IMR-90 (cell line): ENCODE measurements around the gene CXCL16. TPM values are rescaled to one million over a fixed set of nuclear protein-coding genes. Genes with fewer than 3 reads are reported as not detected.

Source experiments
- ATAC-seq: fragments of 200-7000 bp; cut with Tn5 transposase; 2 replicates; pipeline ENCODE4 v1.9.1; 2020; ENCODE audit warnings: low read depth, mild to moderate bottlenecking, moderate library complexity
- BruUV-seq: library from RNA; stranded (reverse); fragments of 400-500 nt; replicated peaks from 2 replicates; lab custom pipeline; 2021; lab: Mats Ljungman, UMichigan
- CTCF ChIA-PET: fragments of 300-600 bp; formaldehyde crosslinking; extraction: SDS; loops from one replicate; lab custom pipeline; 2021; ENCODE audit warnings: antibody characterized with exemption; lab: Yijun Ruan, JAX
- POLR2A ChIA-PET: fragments of 300-600 bp; sonication (Branson Sonifier 250); formaldehyde crosslinking; loops from one replicate; lab custom pipeline; 2022; ENCODE audit warnings: antibody characterized with exemption; ENCODE audit not compliant: unreplicated experiment; lab: Charles Lee
- DNase-seq: peaks from one replicate; pipeline ENCODE4 v3.0.0; 2013
- H2AFZ ChIP-seq: replicated peaks from 2 replicates; pipeline ENCODE3; 2013; ENCODE audit warnings: low read length, mild to moderate bottlenecking; ENCODE audit not compliant: poor library complexity
- H2AK5ac ChIP-seq: 2 replicates; pipeline ENCODE4 v1.6.1; 2013; ENCODE audit warnings: low read depth, low read length, inconsistent platforms
- H2AK9ac ChIP-seq: replicated peaks from 2 replicates; pipeline ENCODE3; 2013; ENCODE audit warnings: mild to moderate bottlenecking, low read depth, low read length, moderate library complexity; ENCODE audit not compliant: poor library complexity
- H2BK120ac ChIP-seq: 2 replicates; pipeline ENCODE4 v1.6.1; 2013; ENCODE audit warnings: low read depth, low read length, inconsistent platforms
- H2BK15ac ChIP-seq: 3 replicates; pipeline ENCODE4 v1.6.1; 2013; ENCODE audit warnings: low read depth, low read length, inconsistent platforms
- H2BK20ac ChIP-seq: 2 replicates; pipeline ENCODE4 v1.6.1; 2013; ENCODE audit warnings: low read depth, mild to moderate bottlenecking, inconsistent platforms, low read length, moderate library complexity
- H2BK5ac ChIP-seq: 2 replicates; pipeline ENCODE4 v1.6.1; 2013; ENCODE audit warnings: mild to moderate bottlenecking, low read depth, low read length, inconsistent platforms; ENCODE audit not compliant: poor library complexity, severe bottlenecking
- H3K14ac ChIP-seq: replicated peaks from 2 replicates; pipeline ENCODE4 v1.6.1; 2013; ENCODE audit warnings: low read depth, low read length, inconsistent platforms
- H3K18ac ChIP-seq: 2 replicates; pipeline ENCODE4 v1.6.1; 2013; ENCODE audit warnings: low read depth, low read length, control low read depth
- H3K23ac ChIP-seq: 2 replicates; pipeline ENCODE4 v1.6.1; 2013; ENCODE audit warnings: low read depth, low read length, inconsistent platforms
- H3K27ac ChIP-seq: 2 replicates; pipeline ENCODE4 v1.5.1; 2013; ENCODE audit warnings: mild to moderate bottlenecking, control low read depth, low read length; ENCODE audit not compliant: insufficient read depth
- H3K27me3 ChIP-seq: 2 replicates; pipeline ENCODE4 v1.6.1; 2013; ENCODE audit warnings: low read length; ENCODE audit not compliant: control insufficient read depth, insufficient read depth
- H3K36me3 ChIP-seq: 2 replicates; pipeline ENCODE4 v1.6.1; 2013; ENCODE audit warnings: low read length, mixed read lengths; ENCODE audit not compliant: control insufficient read depth, insufficient read depth
- H3K4ac ChIP-seq: 2 replicates; pipeline ENCODE4 v1.6.1; 2013; ENCODE audit warnings: low read depth, low read length, inconsistent platforms
- H3K4me1 ChIP-seq: 2 replicates; pipeline ENCODE4 v1.6.1; 2013; ENCODE audit warnings: low read length, mixed read lengths; ENCODE audit not compliant: control insufficient read depth, insufficient read depth
- H3K4me2 ChIP-seq: 2 replicates; pipeline ENCODE4 v1.6.1; 2013; ENCODE audit warnings: low read depth, mild to moderate bottlenecking, control low read depth, low read length, moderate library complexity
- H3K4me3 ChIP-seq: 2 replicates; pipeline ENCODE4 v1.5.1; 2013; ENCODE audit warnings: low read depth, mild to moderate bottlenecking, control low read depth, low read length, moderate library complexity; ENCODE audit not compliant: insufficient read depth
- H3K56ac ChIP-seq: 2 replicates; pipeline ENCODE4 v1.6.1; 2013; ENCODE audit warnings: low read length, inconsistent platforms; ENCODE audit not compliant: insufficient read depth; ENCODE audit errors: extremely low read depth
- H3K79me1 ChIP-seq, 2 experiments: 2 replicates each; pipeline ENCODE4 v1.6.1; 2013; ENCODE audit warnings: low read length in 2 of 2, inconsistent platforms in 1 of 2, low read depth in 1 of 2
- H3K9ac ChIP-seq: 2 replicates; pipeline ENCODE4 v1.6.1; 2013; ENCODE audit warnings: low read depth, low read length, control low read depth
- H3K9me1 ChIP-seq: 2 replicates; pipeline ENCODE4 v1.6.1; 2013; ENCODE audit warnings: low read length, inconsistent platforms; ENCODE audit not compliant: insufficient read depth
- H3K9me3 ChIP-seq: 2 replicates; pipeline ENCODE4 v1.6.1; 2013; ENCODE audit warnings: low read length; ENCODE audit not compliant: control insufficient read depth, insufficient read depth
- H4K20me1 ChIP-seq: 2 replicates; pipeline ENCODE4 v1.6.1; 2013; ENCODE audit warnings: low read length, inconsistent platforms; ENCODE audit not compliant: insufficient read depth
- H4K5ac ChIP-seq: 2 replicates; pipeline ENCODE4 v1.6.1; 2013; ENCODE audit warnings: mild to moderate bottlenecking, low read depth, low read length, control low read depth
- H4K8ac ChIP-seq, 2 experiments: 2 replicates each; pipeline ENCODE4 v1.6.1; 2013; ENCODE audit warnings: low read depth in 2 of 2, low read length in 2 of 2, control low read depth in 1 of 2, inconsistent platforms in 1 of 2
- H4K91ac ChIP-seq: 2 replicates; pipeline ENCODE4 v1.6.1; 2013; ENCODE audit warnings: low read depth, low read length, inconsistent platforms; ENCODE audit not compliant: insufficient read depth
- BHLHE40 ChIP-seq: fragments of 150-350 bp; IDR thresholded peaks from 2 replicates; pipeline ENCODE4 v1.6.1; 2016; ENCODE audit warnings: mild to moderate bottlenecking, low read depth, low read length
- CEBPB ChIP-seq: IDR thresholded peaks from 2 replicates; pipeline ENCODE4 v1.6.1; 2012; ENCODE audit warnings: low read depth, low read length, improper control_type of control experiment
- CHD1 ChIP-seq: IDR thresholded peaks from 2 replicates; pipeline ENCODE4 v1.6.1; 2012; ENCODE audit warnings: low read depth, low read length, improper control_type of control experiment
- FOS ChIP-seq: fragments of 150-350 bp; IDR thresholded peaks from 2 replicates; pipeline ENCODE4 v1.6.1; 2016; ENCODE audit warnings: low read depth, low read length
- MAFK ChIP-seq: IDR thresholded peaks from 2 replicates; pipeline ENCODE4 v1.6.1; 2012; ENCODE audit warnings: low read depth, low read length, improper control_type of control experiment
- NFE2L2 ChIP-seq: fragments of 150-350 bp; IDR thresholded peaks from 2 replicates; pipeline ENCODE4 v1.6.1; 2016; ENCODE audit warnings: low read depth, mild to moderate bottlenecking, low read length
- RFX5 ChIP-seq: IDR thresholded peaks from 2 replicates; pipeline ENCODE4 v1.8.0; 2012; ENCODE audit warnings: low read depth, mild to moderate bottlenecking, low read length, moderate library complexity
- WGBS, 2 experiments: methylation state at CpG; one replicate each; pipeline versions ENCODE4 v1.1.5 to v1.1.7; 2013; ENCODE audit warnings: missing lambda C conversion rate in 2 of 2; ENCODE audit not compliant: insufficient read length in 1 of 2; ENCODE audit errors: extremely low coverage in 2 of 2; 5-methylcytosine and 5-hydroxymethylcytosine counted together
- dilution Hi-C: fragments of 300-500 bp; cut with HindIII; formaldehyde crosslinking; loops from one replicate; pipeline ENCODE4 v1.14.3; 2018; ENCODE audit warnings: low sequenced_read_pairs; ENCODE audit not compliant: unreplicated experiment
- in situ Hi-C: fragments of 300-500 bp; cut with MboI; formaldehyde crosslinking; loops from 3 replicates; pipeline ENCODE4 v1.14.3; 2019; ENCODE audit warnings: low sequenced_read_pairs, inconsistent platforms, mixed read lengths
- intact Hi-C: fragments of 100-400 bp; cut with micrococcal nuclease; formaldehyde crosslinking; loops from 2 replicates; pipeline ENCODE4 v1.10.0; 2022
- polyA plus RNA-seq, 3 experiments: library from polyadenylated mRNA; depleted of rRNA; stranded (reverse); fragments of >200 nt; gene quantifications; 2 replicates each; pipeline ENCODE4 v1.2.3, GENCODE V29; 2012; ENCODE audit warnings: low replicate concordance in 1 of 3
- total RNA-seq: library from RNA; depleted of rRNA; stranded (reverse); fragments of >200 nt; gene quantifications from 2 replicates; pipeline ENCODE4 v1.2.3, GENCODE V29; 2012
- TF ChIP-seq, protein P1 (sequence below): conservative IDR thresholded peaks from 2 replicates; pipeline ENCODE4 v1.5.1; 2012; ENCODE audit warnings: mild to moderate bottlenecking, low read depth, low read length, improper control_type of control experiment

CXCL16 gene
- total and polyA plus RNA-seq, 2 of the 4 experiments (the other 2 are of a cell fraction): 0.36 to 1.6 TPM

DNA sequence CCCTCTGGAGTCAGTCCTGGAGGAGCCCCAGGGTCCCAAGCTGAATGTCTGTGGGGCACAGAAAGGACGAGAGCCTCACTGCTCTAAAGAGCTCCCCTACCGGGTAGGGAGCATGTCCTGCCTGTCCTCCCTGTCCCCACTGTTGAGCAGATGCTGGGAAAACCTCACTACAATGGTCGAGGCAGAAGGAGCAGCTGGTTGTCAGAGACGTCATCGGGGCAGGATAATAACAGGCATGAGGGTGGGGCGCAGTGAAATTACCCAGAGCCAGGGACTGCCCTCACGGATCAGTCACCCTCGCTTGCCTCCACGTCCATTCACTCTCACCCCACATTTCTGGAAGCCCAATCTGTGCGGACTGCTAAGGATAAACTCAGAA lies 32.5 kb upstream of the CXCL16 start:
- CTCF ChIA-PET: no interaction called here
- DNase-seq (no peak), ATAC-seq (no peak)
- no peak overlapping the region for H3K27ac ChIP-seq
- H2AFZ ChIP-seq: peak overlapping the region; percentile 43
- no peak overlapping the region for H3K9ac ChIP-seq
- in situ Hi-C loops: no loop called here
- no peak overlapping the region for H3K4ac ChIP-seq
- no CpG with 5 or more reads among the region's 10 CpGs for WGBS, 2 experiments
- no peak overlapping the region for H3K18ac ChIP-seq
- H3K36me3 ChIP-seq: no peaks in the 10 kb centered on the region
- BruUV-seq: no TSS peak
- H3K9me1 ChIP-seq: no peaks in the 10 kb centered on the region
- no peak overlapping the region for H2BK20ac ChIP-seq
- H3K4me1 ChIP-seq: no peaks in the 10 kb centered on the region
- H4K5ac ChIP-seq: no peak overlapping the region
- no peak overlapping the region for H3K56ac ChIP-seq
- H3K4me3 ChIP-seq: no peak overlapping the region
- peaks cover 31% of the 10 kb centered on the region for H3K27me3 ChIP-seq
- no peaks in the 10 kb centered on the region for H3K79me1 ChIP-seq
- H2BK5ac ChIP-seq: no peak overlapping the region
- no peak overlapping the region for H3K4me2 ChIP-seq
- H3K9me3 ChIP-seq: no peaks in the 10 kb centered on the region
- peak overlapping the region; percentile 82 for H2AK9ac ChIP-seq
- no peak overlapping the region for H4K8ac ChIP-seq
- POLR2A ChIA-PET: no interaction called here
- dilution Hi-C loops: no loop called here
- no peak overlapping the region for H2BK15ac ChIP-seq
- H2AK5ac ChIP-seq: no peak overlapping the region
- no peak overlapping the region for H4K91ac ChIP-seq
- H2BK120ac ChIP-seq: no peak overlapping the region
- H4K20me1 ChIP-seq: no peaks in the 10 kb centered on the region; the same call in 1 of the 2 replicates
- no peak overlapping the region for H3K23ac ChIP-seq
- intact Hi-C loops: no loop called here
- H3K14ac ChIP-seq: no peak overlapping the region
- TF ChIP-seq CHD1 (no peak), BHLHE40 (no peak), RFX5 (no peak), MAFK (no peak), NFE2L2 (no peak), FOS (no peak), CEBPB (no peak)
- TF ChIP-seq, protein P1, sequence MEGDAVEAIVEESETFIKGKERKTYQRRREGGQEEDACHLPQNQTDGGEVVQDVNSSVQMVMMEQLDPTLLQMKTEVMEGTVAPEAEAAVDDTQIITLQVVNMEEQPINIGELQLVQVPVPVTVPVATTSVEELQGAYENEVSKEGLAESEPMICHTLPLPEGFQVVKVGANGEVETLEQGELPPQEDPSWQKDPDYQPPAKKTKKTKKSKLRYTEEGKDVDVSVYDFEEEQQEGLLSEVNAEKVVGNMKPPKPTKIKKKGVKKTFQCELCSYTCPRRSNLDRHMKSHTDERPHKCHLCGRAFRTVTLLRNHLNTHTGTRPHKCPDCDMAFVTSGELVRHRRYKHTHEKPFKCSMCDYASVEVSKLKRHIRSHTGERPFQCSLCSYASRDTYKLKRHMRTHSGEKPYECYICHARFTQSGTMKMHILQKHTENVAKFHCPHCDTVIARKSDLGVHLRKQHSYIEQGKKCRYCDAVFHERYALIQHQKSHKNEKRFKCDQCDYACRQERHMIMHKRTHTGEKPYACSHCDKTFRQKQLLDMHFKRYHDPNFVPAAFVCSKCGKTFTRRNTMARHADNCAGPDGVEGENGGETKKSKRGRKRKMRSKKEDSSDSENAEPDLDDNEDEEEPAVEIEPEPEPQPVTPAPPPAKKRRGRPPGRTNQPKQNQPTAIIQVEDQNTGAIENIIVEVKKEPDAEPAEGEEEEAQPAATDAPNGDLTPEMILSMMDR: no peak
